ENCODE data around the gene SEPTIN2. TPM values are rescaled to one million over a fixed set of nuclear protein-coding genes. Genes with fewer than 3 reads are reported as not detected.

Gene SEPTIN2
- total RNA-seq, 1 donor from 2014 or later = 366 TPM

DNA sequence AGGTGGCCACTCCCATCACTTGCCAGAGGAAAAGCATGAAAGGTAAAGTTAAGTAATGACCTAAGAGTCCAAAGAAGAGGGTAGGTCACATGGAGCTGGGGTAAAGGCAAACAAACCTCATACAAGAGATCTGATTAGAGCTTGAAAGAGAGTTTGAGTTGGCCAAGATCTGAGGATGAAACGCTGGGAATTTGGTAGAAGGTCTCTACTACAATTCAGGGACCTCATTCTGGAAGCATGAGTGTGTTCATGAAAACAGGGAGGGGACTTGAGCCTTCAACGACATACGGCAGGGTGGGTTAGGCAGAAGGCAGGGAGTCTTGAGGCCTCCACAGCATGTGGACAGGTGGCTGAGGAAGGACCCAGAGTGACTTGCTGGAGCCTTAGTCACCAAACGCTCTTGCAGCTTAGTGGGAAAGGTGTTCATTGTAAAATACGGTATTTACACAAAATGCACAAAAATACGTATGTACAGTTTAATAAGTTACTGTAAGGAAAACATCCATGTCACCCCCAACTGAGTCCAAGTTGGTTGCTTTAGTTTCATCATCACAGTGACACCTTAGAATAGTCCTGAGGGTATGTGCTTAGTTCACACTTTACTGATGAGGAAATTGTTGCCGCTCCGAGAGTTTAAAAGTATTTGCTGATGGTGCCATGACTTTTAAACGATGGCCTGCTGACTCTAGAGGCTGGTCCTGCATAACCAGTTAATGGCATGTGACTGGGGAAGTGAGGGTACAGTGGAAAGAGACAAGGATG, 35.3 kb downstream of the SEPTIN2 start:
- DNase-seq (ENCODE audit: low read depth) = peak; percentile 71
- TF ChIP-seq, protein P1, sequence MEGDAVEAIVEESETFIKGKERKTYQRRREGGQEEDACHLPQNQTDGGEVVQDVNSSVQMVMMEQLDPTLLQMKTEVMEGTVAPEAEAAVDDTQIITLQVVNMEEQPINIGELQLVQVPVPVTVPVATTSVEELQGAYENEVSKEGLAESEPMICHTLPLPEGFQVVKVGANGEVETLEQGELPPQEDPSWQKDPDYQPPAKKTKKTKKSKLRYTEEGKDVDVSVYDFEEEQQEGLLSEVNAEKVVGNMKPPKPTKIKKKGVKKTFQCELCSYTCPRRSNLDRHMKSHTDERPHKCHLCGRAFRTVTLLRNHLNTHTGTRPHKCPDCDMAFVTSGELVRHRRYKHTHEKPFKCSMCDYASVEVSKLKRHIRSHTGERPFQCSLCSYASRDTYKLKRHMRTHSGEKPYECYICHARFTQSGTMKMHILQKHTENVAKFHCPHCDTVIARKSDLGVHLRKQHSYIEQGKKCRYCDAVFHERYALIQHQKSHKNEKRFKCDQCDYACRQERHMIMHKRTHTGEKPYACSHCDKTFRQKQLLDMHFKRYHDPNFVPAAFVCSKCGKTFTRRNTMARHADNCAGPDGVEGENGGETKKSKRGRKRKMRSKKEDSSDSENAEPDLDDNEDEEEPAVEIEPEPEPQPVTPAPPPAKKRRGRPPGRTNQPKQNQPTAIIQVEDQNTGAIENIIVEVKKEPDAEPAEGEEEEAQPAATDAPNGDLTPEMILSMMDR (conservative IDR thresholded peaks at IDR 0.05; ENCODE audit: low read depth, low read length) = no peak
- H3K4me3 ChIP-seq (ENCODE audit: low read depth, low read length) = no peak overlapping the region

DNA sequence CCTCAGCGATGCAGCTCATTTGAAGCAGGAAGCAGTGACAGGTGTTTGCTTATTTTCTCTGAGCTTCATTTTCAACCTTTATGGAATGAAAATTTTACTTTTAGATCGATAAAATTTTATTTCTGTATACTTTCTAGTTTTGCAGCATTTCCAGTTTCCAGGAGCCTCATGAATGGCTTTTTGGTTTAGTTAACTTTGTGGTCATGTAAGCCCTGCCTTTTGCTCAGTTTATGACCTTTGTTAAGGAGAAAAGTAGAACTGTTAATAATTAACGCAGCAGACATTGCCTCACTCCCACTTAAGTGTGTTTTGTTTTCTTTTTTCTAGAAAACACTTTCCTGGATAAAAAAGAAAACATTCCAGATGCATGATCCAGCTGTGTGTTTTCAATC, 35.9 kb downstream of the SEPTIN2 start:
- TF ChIP-seq, protein P1 (conservative IDR thresholded peaks at IDR 0.05; ENCODE audit: low read depth, low read length) = no peak
- no peak overlapping the region for H3K4me3 ChIP-seq (ENCODE audit: low read depth, low read length)
- DNase-seq (ENCODE audit: low read depth) = peak; percentile 76

DNA sequence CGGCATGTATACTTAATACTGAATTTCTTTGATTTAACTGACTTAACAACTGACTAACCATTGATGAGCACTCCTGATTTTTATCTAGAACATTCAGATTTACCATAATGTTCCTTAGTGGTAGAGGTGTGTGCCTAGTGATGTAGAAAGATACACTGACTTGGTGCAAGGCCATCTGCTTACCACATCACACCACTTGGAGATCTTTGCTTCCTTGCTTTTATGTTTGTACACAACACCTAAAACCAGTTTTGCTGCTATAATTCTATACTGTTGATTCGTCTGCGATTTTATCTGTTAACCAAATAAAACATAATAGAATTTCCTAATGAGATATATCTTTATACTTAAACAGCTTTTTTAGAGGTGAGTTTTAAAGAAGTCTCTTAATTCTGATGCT, 36.5 kb downstream of the SEPTIN2 start:
- H3K4me3 ChIP-seq (ENCODE audit: low read depth, low read length) = no peak overlapping the region
- TF ChIP-seq, protein P1 (conservative IDR thresholded peaks at IDR 0.05; ENCODE audit: low read depth, low read length) = no peak
- no peak for DNase-seq (ENCODE audit: low read depth)

DNA sequence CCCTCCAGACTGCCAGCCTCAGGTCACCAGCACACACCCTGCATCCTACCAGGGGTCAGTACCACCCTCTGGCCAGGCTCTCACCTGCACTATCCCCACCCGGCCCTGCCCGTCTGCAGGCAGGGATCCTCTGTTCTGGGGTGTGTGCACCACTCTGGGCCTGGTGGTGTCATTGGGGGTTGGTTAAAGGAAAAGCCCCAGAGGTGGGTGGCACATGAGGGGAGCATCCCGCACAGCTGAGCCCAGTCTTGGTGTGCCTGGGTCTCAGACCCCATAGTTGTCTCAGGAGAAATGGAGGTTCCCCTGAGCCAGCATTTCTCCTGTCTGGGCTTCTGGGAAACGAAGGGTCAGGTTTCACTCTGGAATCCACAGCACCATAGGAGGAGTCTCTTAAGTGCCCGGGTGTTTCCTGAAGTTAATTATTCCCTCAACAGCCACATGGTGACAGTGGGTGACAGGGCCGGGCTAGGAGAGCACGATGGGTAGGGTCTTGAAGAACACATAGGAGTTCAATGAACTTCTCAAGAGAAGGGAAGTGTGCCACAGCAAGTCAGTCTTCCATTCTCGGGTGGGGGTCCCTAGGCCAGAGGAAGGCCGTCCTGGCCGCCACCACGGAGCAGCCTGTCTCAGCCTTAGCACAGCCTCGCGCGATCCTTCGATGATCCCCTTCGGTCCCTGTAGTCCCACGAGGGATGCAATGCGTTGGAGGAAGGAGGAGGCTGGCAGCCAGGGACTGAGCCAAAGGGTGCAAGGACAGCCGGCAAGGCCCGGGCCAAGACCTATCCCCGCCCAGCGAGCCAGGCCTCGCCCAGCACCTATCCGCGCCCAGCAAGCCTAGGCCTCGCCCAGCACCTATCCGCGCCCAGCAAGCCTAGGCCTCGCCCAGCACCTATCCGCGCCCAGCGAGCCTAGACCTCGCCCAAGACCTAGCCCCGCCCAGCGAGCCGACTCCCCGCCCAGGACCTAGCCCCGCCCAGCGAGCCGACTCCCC, 39.2 kb downstream of the SEPTIN2 start:
- DNase-seq (ENCODE audit: low read depth) = no peak
- TF ChIP-seq, protein P1 (conservative IDR thresholded peaks at IDR 0.05; ENCODE audit: low read depth, low read length) = no peak
- peak overlapping the region; percentile 34 for H3K4me3 ChIP-seq (ENCODE audit: low read depth, low read length)

DNA sequence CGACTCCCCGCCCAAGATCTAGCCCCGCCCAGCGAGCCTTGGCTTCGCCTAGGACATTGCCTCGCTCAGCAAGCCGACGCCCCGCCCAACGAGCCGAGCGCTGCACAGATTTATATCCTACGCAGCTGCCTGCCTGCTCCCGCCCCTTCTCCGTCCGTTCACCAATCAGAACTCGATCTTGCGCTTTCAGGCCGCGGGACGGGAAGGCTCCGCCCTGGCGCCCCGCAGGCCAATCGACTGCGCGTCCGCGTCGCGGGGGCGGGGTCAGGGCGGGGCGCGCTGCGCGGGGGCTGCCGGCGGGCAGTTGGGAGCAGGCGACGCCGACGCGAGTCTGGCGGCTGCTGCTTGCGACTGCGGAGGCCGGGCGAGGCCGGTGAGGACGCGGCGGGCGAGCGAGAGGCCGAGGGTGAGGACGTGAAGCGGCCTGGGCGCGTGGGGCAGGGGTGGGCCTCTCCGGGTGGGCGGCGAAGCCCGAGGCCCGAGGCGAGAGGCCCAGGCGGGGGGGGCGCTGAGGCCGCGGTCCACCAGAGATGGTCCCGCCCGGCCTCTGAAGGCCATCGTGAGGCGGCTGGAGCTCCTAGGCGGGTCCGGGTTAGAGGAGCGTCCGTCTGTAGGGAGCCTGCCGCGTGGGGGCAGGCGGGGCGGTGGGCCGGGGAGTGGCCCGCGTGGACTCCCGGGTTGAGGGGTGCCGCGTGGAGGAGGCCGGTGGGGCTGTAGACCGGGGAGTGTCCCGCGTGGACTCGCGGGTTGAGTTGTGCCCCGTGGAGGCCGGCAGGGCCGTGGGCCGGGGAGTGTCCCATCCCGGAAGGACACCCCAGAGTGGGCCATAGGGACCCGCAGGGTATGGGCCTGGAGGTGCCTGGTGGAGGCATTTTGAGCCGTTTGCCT, 40.5 kb downstream of the SEPTIN2 start, which contains the start of gene FARP2:
TSS of gene FARP2 (plus strand) at position 303 of the 888 bp plus-strand sequence. CDS start 16,823 bp downstream, outside the sequence.
- peak; percentile 75 for DNase-seq (ENCODE audit: low read depth)
- TF ChIP-seq, protein P1 (conservative IDR thresholded peaks at IDR 0.05; ENCODE audit: low read depth, low read length) = no peak
- peak within 1 kb of the TSS; percentile 95 for H3K4me3 ChIP-seq (ENCODE audit: low read depth, low read length)

DNA sequence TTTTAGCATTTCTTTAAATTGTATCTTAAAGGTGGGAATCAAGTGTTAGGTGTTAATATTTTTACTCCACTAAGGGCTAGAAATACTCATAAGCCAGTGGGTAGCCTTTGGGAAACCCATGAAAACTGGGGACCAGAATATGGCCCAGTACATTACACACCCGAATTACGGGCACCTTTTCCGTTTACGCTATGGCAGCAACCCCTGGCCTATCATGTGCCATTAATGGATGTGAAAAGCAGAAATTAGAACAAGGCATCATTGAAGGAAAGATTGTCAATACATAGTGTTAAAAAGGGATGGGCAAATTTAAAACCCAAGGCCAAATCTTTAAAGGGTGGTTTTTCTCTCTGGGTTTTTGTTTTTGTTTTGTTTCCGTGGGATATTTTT, 41.1 kb downstream of the SEPTIN2 start:
- DNase-seq (ENCODE audit: low read depth) = no peak
- peak overlapping the region; percentile 95 for H3K4me3 ChIP-seq (ENCODE audit: low read depth, low read length)
- TF ChIP-seq, protein P1 (conservative IDR thresholded peaks at IDR 0.05; ENCODE audit: low read depth, low read length) = no peak

Measured in epithelial cell of proximal tubule (primary cell).